Hepatocyte (in vitro differentiated cells): ENCODE measurements around the gene CRCP. TPM values are rescaled to one million over a fixed set of nuclear protein-coding genes. Genes with fewer than 3 reads are reported as not detected.

Experiments
- DNase-seq: peaks from one replicate; pipeline ENCODE4 v3.0.0-alpha.2; 2016; ENCODE audit warnings: low spot score
- H2AFZ ChIP-seq: fragments of 200-600 bp; sonication (generic); 2 replicates; pipeline ENCODE4 v1.6.0; 2016; ENCODE audit warnings: antibody characterized with exemption, mild to moderate bottlenecking
- H3K27ac ChIP-seq: fragments of 200-600 bp; sonication (generic); 2 replicates; pipeline ENCODE4 v1.5.1; 2016; ENCODE audit warnings: mild to moderate bottlenecking
- H3K27me3 ChIP-seq: fragments of 200-600 bp; sonication (generic); 2 replicates; pipeline ENCODE4 v1.6.1; 2016
- H3K36me3 ChIP-seq: fragments of 200-600 bp; sonication (generic); replicated peaks from 2 replicates; pipeline ENCODE4 v1.5.1; 2016; ENCODE audit warnings: low read depth; ENCODE audit not compliant: insufficient read depth
- H3K4me1 ChIP-seq: fragments of 200-600 bp; sonication (generic); 2 replicates; pipeline ENCODE4 v1.5.1; 2016; ENCODE audit warnings: mild to moderate bottlenecking, moderate library complexity; ENCODE audit not compliant: insufficient read depth
- H3K4me2 ChIP-seq: fragments of 200-600 bp; sonication (generic); 2 replicates; pipeline ENCODE4 v1.6.0; 2016
- H3K4me3 ChIP-seq: fragments of 200-600 bp; sonication (generic); 2 replicates; pipeline ENCODE4 v1.5.1; 2016; ENCODE audit warnings: mild to moderate bottlenecking
- H3K79me2 ChIP-seq: fragments of 200-600 bp; sonication (generic); 2 replicates; pipeline ENCODE4 v1.6.0; 2017; ENCODE audit warnings: mild to moderate bottlenecking
- H3K9me2 ChIP-seq: fragments of 200-600 bp; sonication (generic); replicated peaks from 2 replicates; pipeline ENCODE4 v1.6.0; 2017; ENCODE audit warnings: mild to moderate bottlenecking; ENCODE audit not compliant: insufficient read depth
- H3K9me3 ChIP-seq: fragments of 200-600 bp; sonication (generic); 2 replicates; pipeline ENCODE4 v1.5.1; 2016; ENCODE audit warnings: low read depth, mild to moderate bottlenecking
- H4K20me1 ChIP-seq: fragments of 200-600 bp; sonication (generic); 2 replicates; pipeline ENCODE4 v1.6.0; 2016; ENCODE audit warnings: mild to moderate bottlenecking; ENCODE audit not compliant: insufficient read depth, poor library complexity, severe bottlenecking
- EZH2 ChIP-seq: fragments of 200-600 bp; sonication (generic); IDR thresholded peaks from 2 replicates; pipeline ENCODE4 v1.6.1; 2016; ENCODE audit warnings: antibody characterized with exemption, mild to moderate bottlenecking, borderline replicate concordance
- EZH2phosphoT487 ChIP-seq: fragments of 200-600 bp; sonication (generic); IDR thresholded peaks from one replicate; pipeline ENCODE4 v1.6.1; 2018; ENCODE audit warnings: antibody characterized with exemption, mild to moderate bottlenecking, low read depth, moderate library complexity; ENCODE audit not compliant: unreplicated experiment, severe bottlenecking
- WGBS: methylation state at CpG from one replicate; pipeline ENCODE4 v1.1.6; 2016; ENCODE audit warnings: low lambda C conversion rate; ENCODE audit errors: missing lambda C conversion rate; 5-methylcytosine and 5-hydroxymethylcytosine counted together
- polyA plus RNA-seq: library from polyadenylated mRNA; unstranded; fragments of >200 nt; fragmentation: Nextera tagmentation; extraction: Ambion mirVana; gene quantifications from 2 replicates; pipeline ENCODE4 v1.2.1, GENCODE V29; 2016
- total RNA-seq: library from RNA; depleted of rRNA; stranded (reverse); fragments of >200 nt; gene quantifications from 2 replicates; pipeline ENCODE4 v1.2.3, GENCODE V29; 2014
- TF ChIP-seq, protein P1 (sequence below): fragments of 200-600 bp; sonication (generic); IDR thresholded peaks from 2 replicates; pipeline ENCODE4 v1.5.1; 2016; ENCODE audit warnings: antibody characterized with exemption, mild to moderate bottlenecking; ENCODE audit not compliant: poor library complexity

The CRCP gene
- total and polyA plus RNA-seq, 2 experiments from 2014 or later = 13.8 to 41.6 TPM

GRCh38 chr7:66140924-66141323 lies 26.3 kb downstream of the CRCP start:
- Histone ChIP-seq H3K79me2 (peaks cover 41% of the 10 kb centered on the region), H2AFZ (no peak overlapping the region), H3K4me3 (no peak overlapping the region), H3K36me3 (no peaks in the 10 kb centered on the region), H4K20me1 (no peaks in the 10 kb centered on the region), H3K4me2 (no peak overlapping the region), H3K4me1 (peaks cover 26% of the 10 kb centered on the region), H3K27me3 (no peaks in the 10 kb centered on the region), H3K27ac (peak overlapping the region; percentile 40), H3K9me3 (no peaks in the 10 kb centered on the region), H3K9me2 (no peaks in the 10 kb centered on the region)
- DNase-seq = peak; percentile 85
- no peak for TF ChIP-seq EZH2
- TF ChIP-seq, protein P1, sequence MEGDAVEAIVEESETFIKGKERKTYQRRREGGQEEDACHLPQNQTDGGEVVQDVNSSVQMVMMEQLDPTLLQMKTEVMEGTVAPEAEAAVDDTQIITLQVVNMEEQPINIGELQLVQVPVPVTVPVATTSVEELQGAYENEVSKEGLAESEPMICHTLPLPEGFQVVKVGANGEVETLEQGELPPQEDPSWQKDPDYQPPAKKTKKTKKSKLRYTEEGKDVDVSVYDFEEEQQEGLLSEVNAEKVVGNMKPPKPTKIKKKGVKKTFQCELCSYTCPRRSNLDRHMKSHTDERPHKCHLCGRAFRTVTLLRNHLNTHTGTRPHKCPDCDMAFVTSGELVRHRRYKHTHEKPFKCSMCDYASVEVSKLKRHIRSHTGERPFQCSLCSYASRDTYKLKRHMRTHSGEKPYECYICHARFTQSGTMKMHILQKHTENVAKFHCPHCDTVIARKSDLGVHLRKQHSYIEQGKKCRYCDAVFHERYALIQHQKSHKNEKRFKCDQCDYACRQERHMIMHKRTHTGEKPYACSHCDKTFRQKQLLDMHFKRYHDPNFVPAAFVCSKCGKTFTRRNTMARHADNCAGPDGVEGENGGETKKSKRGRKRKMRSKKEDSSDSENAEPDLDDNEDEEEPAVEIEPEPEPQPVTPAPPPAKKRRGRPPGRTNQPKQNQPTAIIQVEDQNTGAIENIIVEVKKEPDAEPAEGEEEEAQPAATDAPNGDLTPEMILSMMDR = peak; percentile 72
- no peak for TF ChIP-seq EZH2phosphoT487
- WGBS = 38% methylated on average over 4 of the region's 4 CpGs

DNA sequence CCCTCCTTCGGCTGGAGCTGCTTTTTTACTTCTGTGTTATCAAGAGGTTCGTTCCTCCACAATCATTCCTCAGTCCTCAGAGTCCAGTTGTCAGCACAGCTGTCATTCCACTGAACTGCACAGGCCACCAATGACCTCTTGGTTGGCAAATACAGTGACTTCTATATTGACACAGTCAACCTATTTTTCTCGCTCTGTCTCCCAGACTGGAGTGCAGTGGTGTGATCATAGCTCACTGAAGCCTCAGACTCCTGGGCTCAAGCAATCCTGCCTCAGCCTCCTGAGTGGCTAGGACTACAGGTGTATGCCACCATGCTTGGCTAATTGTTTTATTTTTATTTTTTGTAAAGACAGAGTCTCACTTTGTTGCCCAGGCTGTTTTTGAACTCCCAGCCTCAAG lies 27.7 kb downstream of the CRCP start:
- TF ChIP-seq EZH2 (no peak), EZH2phosphoT487 (no peak)
- TF ChIP-seq, protein P1 = no peak
- H3K27ac ChIP-seq = peak overlapping the region; percentile 82
- no peak for DNase-seq
- no peaks in the 10 kb centered on the region for H3K9me3 ChIP-seq
- no peaks in the 10 kb centered on the region for H4K20me1 ChIP-seq
- H3K27me3 ChIP-seq = no peaks in the 10 kb centered on the region
- H3K36me3 ChIP-seq = no peaks in the 10 kb centered on the region
- no peaks in the 10 kb centered on the region for H3K9me2 ChIP-seq
- WGBS = 60% methylated on average over 3 of the region's 3 CpGs
- no peak overlapping the region for H3K4me2 ChIP-seq
- H3K79me2 ChIP-seq = peaks cover 36% of the 10 kb centered on the region
- H2AFZ ChIP-seq = no peak overlapping the region
- no peak overlapping the region for H3K4me3 ChIP-seq
- peaks cover 37% of the 10 kb centered on the region for H3K4me1 ChIP-seq

- no peaks in the 10 kb centered on the region for H3K9me3 ChIP-seq
- WGBS = 62% methylated on average over 5 of the region's 5 CpGs
- H3K79me2 ChIP-seq = peaks cover 38% of the 10 kb centered on the region
- peak overlapping the region; percentile 82 for H3K27ac ChIP-seq
- H3K36me3 ChIP-seq = no peaks in the 10 kb centered on the region
- H3K27me3 ChIP-seq = no peaks in the 10 kb centered on the region
- no peaks in the 10 kb centered on the region for H3K9me2 ChIP-seq
- H3K4me2 ChIP-seq = peak overlapping the region; percentile 11
- H3K4me3 ChIP-seq = no peak overlapping the region
- peaks cover 37% of the 10 kb centered on the region for H3K4me1 ChIP-seq
- H4K20me1 ChIP-seq = no peaks in the 10 kb centered on the region
- H2AFZ ChIP-seq = no peak overlapping the region
- no peak for TF ChIP-seq EZH2
- no peak for TF ChIP-seq EZH2phosphoT487
- TF ChIP-seq, protein P1 = no peak
- no peak for DNase-seq
Measured at GRCh38 chr7:66142996-66143395, 28.3 kb downstream of the CRCP start.

DNA sequence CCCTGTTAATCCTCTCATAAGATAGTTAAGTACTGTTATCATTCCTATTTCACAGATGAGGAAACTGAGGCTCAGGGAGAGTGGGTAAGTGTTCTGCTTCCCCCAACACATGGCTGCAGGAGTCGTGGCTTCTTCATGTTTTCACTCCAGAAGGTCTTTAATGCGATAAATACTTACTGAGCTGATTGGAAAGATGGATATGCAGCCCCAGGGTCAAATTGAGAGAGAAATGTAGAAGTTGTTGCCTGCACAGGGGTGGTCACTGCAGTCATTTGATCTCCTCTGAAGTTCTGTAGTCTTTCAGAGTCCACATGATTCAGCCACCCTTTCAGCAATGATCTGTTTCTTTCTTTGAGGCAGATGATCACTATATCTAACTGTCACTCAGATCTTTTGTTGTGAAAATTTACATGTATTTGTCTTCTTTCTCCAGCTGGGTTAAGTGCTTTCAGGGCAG lies 29.3 kb downstream of the CRCP start:
- H3K79me2 ChIP-seq = peaks cover 31% of the 10 kb centered on the region
- H3K4me1 ChIP-seq = peaks cover 37% of the 10 kb centered on the region
- peak overlapping the region; percentile 11 for H3K4me2 ChIP-seq
- no peak overlapping the region for H3K4me3 ChIP-seq
- no peaks in the 10 kb centered on the region for H3K9me2 ChIP-seq
- H2AFZ ChIP-seq = no peak overlapping the region
- no peak for DNase-seq
- H3K27me3 ChIP-seq = no peaks in the 10 kb centered on the region
- no peaks in the 10 kb centered on the region for H4K20me1 ChIP-seq
- WGBS = 52% methylated on average over 2 of the region's 2 CpGs
- H3K9me3 ChIP-seq = no peaks in the 10 kb centered on the region
- H3K27ac ChIP-seq = peak overlapping the region; percentile 82
- no peaks in the 10 kb centered on the region for H3K36me3 ChIP-seq
- no peak for TF ChIP-seq EZH2
- TF ChIP-seq EZH2phosphoT487 = no peak
- TF ChIP-seq, protein P1 = no peak
